OCI-LY7 (cell line): Measurements from ENCODE around the gene ZNF578. TPM values are rescaled to one million over a fixed set of nuclear protein-coding genes. Genes with fewer than 3 reads are reported as not detected.
"Not testable (repeated sequence)": the region's sequence is repeated elsewhere in the genome, so short reads cannot be mapped to it uniquely, and the experiment has no call there.

Experiments
- BruUV-seq: library from RNA; stranded (reverse); fragments of 400-500 nt; replicated peaks from 2 replicates; lab custom pipeline; 2021; lab: Mats Ljungman, UMichigan
- CTCF ChIA-PET: fragments of 300-600 bp; sonication (Branson Sonifier 250); formaldehyde crosslinking; loops from one replicate; lab custom pipeline; 2022; ENCODE audit warnings: antibody characterized with exemption; ENCODE audit not compliant: unreplicated experiment; lab: Charles Lee
- POLR2A ChIA-PET: fragments of 300-600 bp; sonication (Branson Sonifier 250); formaldehyde crosslinking; loops from one replicate; lab custom pipeline; 2022; ENCODE audit warnings: antibody characterized with exemption; lab: Charles Lee
- DNase-seq: peaks from one replicate; pipeline ENCODE4 v3.0.0-alpha.2; 2015; ENCODE audit warnings: low spot score
- H2AFZ ChIP-seq: fragments of 200-600 bp; sonication (generic), shearing (Covaris generic); 2 replicates; pipeline ENCODE4 v1.6.1; 2014; ENCODE audit warnings: mild to moderate bottlenecking, antibody characterized with exemption, low read length, moderate library complexity
- H3K27ac ChIP-seq: fragments of 200-600 bp; sonication (generic); 2 replicates; pipeline ENCODE4 v1.5.1; 2014; ENCODE audit warnings: mixed run types, low read depth, mild to moderate bottlenecking, moderate library complexity, low read length, inconsistent platforms; ENCODE audit not compliant: poor library complexity, severe bottlenecking
- H3K36me3 ChIP-seq: fragments of 200-600 bp; sonication (generic); 2 replicates; pipeline ENCODE4 v1.6.1; 2014; ENCODE audit warnings: mild to moderate bottlenecking, antibody characterized with exemption, low read length, moderate library complexity, mixed read lengths; ENCODE audit not compliant: insufficient read depth
- H3K4me1 ChIP-seq: fragments of 200-600 bp; sonication (generic); 2 replicates; pipeline ENCODE4 v1.5.1; 2014; ENCODE audit warnings: mild to moderate bottlenecking, low read length; ENCODE audit not compliant: insufficient read depth, poor library complexity, severe bottlenecking
- H3K4me2 ChIP-seq: fragments of 200-600 bp; sonication (generic); 2 replicates; pipeline ENCODE4 v1.6.1; 2014; ENCODE audit warnings: mild to moderate bottlenecking, low read length
- H3K4me3 ChIP-seq: fragments of 200-600 bp; sonication (generic); 2 replicates; pipeline ENCODE4 v1.5.1; 2014; ENCODE audit warnings: mild to moderate bottlenecking, low read depth, low read length; ENCODE audit not compliant: poor library complexity, severe bottlenecking
- H3K79me2 ChIP-seq: fragments of 200-600 bp; sonication (generic); 2 replicates; pipeline ENCODE4 v1.6.1; 2016; ENCODE audit warnings: low read depth, mild to moderate bottlenecking, low read length, moderate library complexity, mixed read lengths; ENCODE audit not compliant: insufficient read depth
- H3K9me2 ChIP-seq: fragments of 200-600 bp; sonication (generic); 2 replicates; pipeline ENCODE4 v1.6.1; 2016; ENCODE audit warnings: mild to moderate bottlenecking, low read length, mixed read lengths; ENCODE audit not compliant: insufficient read depth
- H3K9me3 ChIP-seq: fragments of 200-600 bp; sonication (generic); 2 replicates; pipeline ENCODE4 v1.6.1; 2014; ENCODE audit warnings: mild to moderate bottlenecking, mixed run types, low read length, mixed read lengths
- H4K20me1 ChIP-seq: fragments of 200-600 bp; sonication (generic); 2 replicates; pipeline ENCODE4 v1.6.1; 2014; ENCODE audit warnings: mild to moderate bottlenecking, antibody characterized with exemption, low read length, moderate library complexity, mixed read lengths; ENCODE audit not compliant: insufficient read depth
- EZH2phosphoT487 ChIP-seq: fragments of 200-600 bp; sonication (generic); IDR thresholded peaks from 2 replicates; pipeline ENCODE4 v1.6.1; 2018; ENCODE audit warnings: low read depth, borderline replicate concordance, mild to moderate bottlenecking, mixed run types, antibody characterized with exemption, low read length, moderate library complexity, mixed read lengths
- intact Hi-C: fragments of 100-400 bp; cut with micrococcal nuclease; formaldehyde crosslinking; loops from one replicate; pipeline ENCODE4 v1.10.0; 2022; ENCODE audit not compliant: unreplicated experiment
- total RNA-seq, 2 experiments: library from RNA; depleted of rRNA in 1 of 2; stranded (reverse); fragments of >200 nt in 1 of 2; shearing (Covaris generic) in 1 of 2; gene quantifications; 2 replicates each; pipeline ENCODE4 v1.2.3, GENCODE V29; 2014 to 2022
- TF ChIP-seq, protein P1 (sequence below): fragments of 200-600 bp; sonication (generic); conservative IDR thresholded peaks from 2 replicates; pipeline ENCODE4 v1.5.1; 2014; ENCODE audit warnings: mild to moderate bottlenecking, antibody characterized with exemption, low read length, moderate library complexity, mixed read lengths

Gene ZNF578
- total RNA-seq, 2 experiments from 2014 or later = not detected

DNA sequence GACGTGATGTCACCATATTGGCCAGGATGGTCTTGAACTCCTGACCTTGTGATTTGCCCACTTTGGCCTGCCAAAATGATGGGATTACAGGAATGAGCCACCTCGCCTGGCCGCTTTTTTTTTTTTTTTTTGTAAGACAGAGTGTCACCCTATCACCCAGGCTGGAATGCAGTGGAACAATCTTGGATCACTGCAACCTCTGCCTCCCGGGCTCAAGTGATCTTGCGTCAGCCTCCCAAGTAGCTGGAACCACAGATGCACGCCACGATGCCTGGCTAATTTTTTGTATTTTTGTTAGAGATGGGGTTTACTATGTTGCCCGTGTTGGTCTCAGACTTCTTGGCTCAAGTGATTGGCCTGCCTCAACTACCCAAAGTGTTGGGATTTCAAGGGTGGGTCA lies 45.2 kb downstream of the ZNF578 start:
- Histone ChIP-seq H3K9me2 (no peaks in the 10 kb centered on the region), H4K20me1 (no peaks in the 10 kb centered on the region), H3K4me2 (no peak overlapping the region), H3K27ac (no peak overlapping the region), H3K36me3 (no peaks in the 10 kb centered on the region), H3K9me3 (no peaks in the 10 kb centered on the region), H3K79me2 (no peaks in the 10 kb centered on the region), H3K4me3 (no peak overlapping the region), H2AFZ (no peak overlapping the region), H3K4me1 (no peaks in the 10 kb centered on the region)
- BruUV-seq = no TSS peak
- intact Hi-C loops = no loop called here
- TF ChIP-seq, protein P1, sequence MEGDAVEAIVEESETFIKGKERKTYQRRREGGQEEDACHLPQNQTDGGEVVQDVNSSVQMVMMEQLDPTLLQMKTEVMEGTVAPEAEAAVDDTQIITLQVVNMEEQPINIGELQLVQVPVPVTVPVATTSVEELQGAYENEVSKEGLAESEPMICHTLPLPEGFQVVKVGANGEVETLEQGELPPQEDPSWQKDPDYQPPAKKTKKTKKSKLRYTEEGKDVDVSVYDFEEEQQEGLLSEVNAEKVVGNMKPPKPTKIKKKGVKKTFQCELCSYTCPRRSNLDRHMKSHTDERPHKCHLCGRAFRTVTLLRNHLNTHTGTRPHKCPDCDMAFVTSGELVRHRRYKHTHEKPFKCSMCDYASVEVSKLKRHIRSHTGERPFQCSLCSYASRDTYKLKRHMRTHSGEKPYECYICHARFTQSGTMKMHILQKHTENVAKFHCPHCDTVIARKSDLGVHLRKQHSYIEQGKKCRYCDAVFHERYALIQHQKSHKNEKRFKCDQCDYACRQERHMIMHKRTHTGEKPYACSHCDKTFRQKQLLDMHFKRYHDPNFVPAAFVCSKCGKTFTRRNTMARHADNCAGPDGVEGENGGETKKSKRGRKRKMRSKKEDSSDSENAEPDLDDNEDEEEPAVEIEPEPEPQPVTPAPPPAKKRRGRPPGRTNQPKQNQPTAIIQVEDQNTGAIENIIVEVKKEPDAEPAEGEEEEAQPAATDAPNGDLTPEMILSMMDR = no peak
- no peak for TF ChIP-seq EZH2phosphoT487
- ChIA-PET CTCF (no interaction called here), POLR2A (no interaction called here)
- no peak for DNase-seq

DNA sequence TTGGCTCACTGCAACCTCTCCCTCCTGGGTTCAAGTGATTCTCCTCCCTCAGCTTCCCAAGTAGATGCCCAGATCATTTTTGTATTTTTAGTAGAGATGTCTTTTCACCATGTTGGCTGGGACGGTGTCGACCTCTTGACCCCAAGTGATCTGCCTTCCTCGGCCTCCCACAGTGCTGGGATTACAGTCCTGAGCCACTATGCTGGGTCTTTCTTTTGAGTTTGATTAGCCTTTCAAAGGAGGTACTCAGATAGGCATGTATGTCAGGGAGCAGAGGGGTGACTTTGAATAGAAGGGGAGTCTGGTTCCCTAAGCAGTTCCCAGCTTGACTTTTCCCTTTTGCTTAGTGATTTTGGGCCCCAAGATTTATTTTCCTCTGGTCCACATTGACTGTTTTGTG lies 47.1 kb downstream of the ZNF578 start:
- H3K79me2 ChIP-seq, H2AFZ ChIP-seq, H4K20me1 ChIP-seq, POLR2A ChIA-PET, DNase-seq, intact Hi-C loops, H3K4me2 ChIP-seq, H3K9me3 ChIP-seq, CTCF ChIA-PET, H3K9me2 ChIP-seq, H3K4me3 ChIP-seq, BruUV-seq, H3K27ac ChIP-seq, H3K4me1 ChIP-seq, H3K36me3 ChIP-seq: not testable (repeated sequence)

DNA sequence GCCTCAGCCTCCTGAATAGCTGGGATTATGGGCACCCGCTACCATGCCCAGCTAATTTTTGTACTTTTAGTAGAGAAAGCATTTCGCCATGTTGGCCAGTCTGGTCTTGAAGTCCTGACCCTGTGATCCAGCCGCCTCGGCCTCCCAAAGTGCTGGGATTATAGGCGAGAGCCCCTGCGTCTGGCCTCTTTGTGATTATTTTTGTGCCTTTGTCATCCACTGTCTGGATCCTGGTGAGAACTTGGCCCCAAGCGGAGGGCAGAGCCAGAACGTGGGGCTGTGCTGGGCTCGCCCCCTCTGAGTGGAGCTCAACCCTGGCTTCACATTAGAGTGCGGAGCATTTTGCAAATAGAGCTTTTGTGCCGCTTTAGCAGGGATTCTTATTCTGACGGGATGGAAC lies 47.6 kb downstream of the ZNF578 start:
- H3K4me2 ChIP-seq, H3K36me3 ChIP-seq, H3K27ac ChIP-seq, H2AFZ ChIP-seq, CTCF ChIA-PET, H3K4me3 ChIP-seq, H3K79me2 ChIP-seq, H4K20me1 ChIP-seq, intact Hi-C loops, BruUV-seq, DNase-seq, H3K9me2 ChIP-seq, POLR2A ChIA-PET, H3K4me1 ChIP-seq, H3K9me3 ChIP-seq: not testable (repeated sequence)

DNA sequence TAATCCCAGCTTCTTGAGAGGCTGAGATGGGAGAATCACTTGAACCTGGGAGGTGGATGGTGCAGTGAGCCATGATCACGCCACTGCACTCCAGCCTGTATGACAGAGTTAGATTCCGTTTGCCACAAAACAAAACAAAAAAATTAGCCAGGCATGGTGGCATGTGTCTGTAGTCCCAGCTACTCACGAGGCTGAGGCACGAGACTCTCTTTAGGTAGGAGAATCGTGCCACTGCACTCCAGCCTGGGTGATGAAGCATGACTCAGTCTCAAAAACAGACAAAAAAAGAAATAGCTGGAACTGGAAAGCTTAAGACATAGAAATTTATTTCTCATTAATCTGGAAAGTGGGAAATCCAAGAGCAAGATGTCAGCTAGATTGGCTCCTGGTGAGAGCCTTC lies 53.9 kb downstream of the ZNF578 start:
- intact Hi-C loops = no loop called here
- no peak for TF ChIP-seq EZH2phosphoT487
- TF ChIP-seq, protein P1 = no peak
- H4K20me1 ChIP-seq = no peaks in the 10 kb centered on the region
- H3K4me2 ChIP-seq = no peak overlapping the region
- no peak overlapping the region for H3K4me3 ChIP-seq
- no peaks in the 10 kb centered on the region for H3K36me3 ChIP-seq
- H3K79me2 ChIP-seq = no peaks in the 10 kb centered on the region
- no peaks in the 10 kb centered on the region for H3K9me3 ChIP-seq
- H3K27ac ChIP-seq = no peak overlapping the region
- no peak for DNase-seq
- no peaks in the 10 kb centered on the region for H3K4me1 ChIP-seq
- H2AFZ ChIP-seq = no peak overlapping the region
- no peaks in the 10 kb centered on the region for H3K9me2 ChIP-seq
- ChIA-PET CTCF (no interaction called here), POLR2A (no interaction called here)
- no TSS peak for BruUV-seq
